Inferior parietal cortex (tissue), 1 donor: ENCODE measurements around the gene ZNF280C.
A peak's percentile ranks its signal among the peaks of the same experiment; 100 is the strongest.
"Not testable (repeated sequence)": the region's sequence is repeated elsewhere in the genome, so short reads cannot be mapped to it uniquely, and the experiment has no call there.

Experiments
- DNase-seq: peaks from one replicate; pipeline ENCODE4 v3.0.0-alpha.2; 2016; ENCODE audit errors: extremely low spot score

Gene ZNF280C

GRCh38 chrX:130268449-130269170 is at the start of gene ZNF280C:
Gene ZNF280C, minus strand, starts transcription at chrX:130268899. Its CDS starts 8,450 bp downstream, at chrX:130260449.
- DNase-seq = peak; percentile 80

- no peak for DNase-seq
Observed at GRCh38 chrX:130304587-130305368, 36.1 kb upstream of the ZNF280C start.

GRCh38 chrX:130301977-130302376 is 33.3 kb upstream of the ZNF280C start:
- DNase-seq = no peak

GRCh38 chrX:130301405-130301804 is 32.7 kb upstream of the ZNF280C start:
- DNase-seq = no peak

- no peak for DNase-seq
Observed at GRCh38 chrX:130300010-130300282, 31.2 kb upstream of the ZNF280C start.

GRCh38 chrX:130299279-130300009 is 30.7 kb upstream of the ZNF280C start:
- DNase-seq = no peak

GRCh38 chrX:130296743-130297142 is 28.0 kb upstream of the ZNF280C start:
- DNase-seq = no peak

GRCh38 chrX:130296297-130296678 is 27.6 kb upstream of the ZNF280C start:
- no peak for DNase-seq

GRCh38 chrX:130295519-130296296 is 27.0 kb upstream of the ZNF280C start:
- no peak for DNase-seq

- no peak for DNase-seq
Observed at GRCh38 chrX:130287071-130287770, 18.5 kb upstream of the ZNF280C start.

GRCh38 chrX:130285710-130286109 is 17.0 kb upstream of the ZNF280C start:
- DNase-seq = no peak

GRCh38 chrX:130285069-130285620 is 16.4 kb upstream of the ZNF280C start:
- no peak for DNase-seq

- no peak for DNase-seq
Observed at GRCh38 chrX:130282151-130282550, 13.5 kb upstream of the ZNF280C start.

- no peak for DNase-seq
Observed at GRCh38 chrX:130280901-130281300, 12.2 kb upstream of the ZNF280C start.

GRCh38 chrX:130272253-130272652 is 3.6 kb upstream of the ZNF280C start:
- not testable (repeated sequence) for DNase-seq

GRCh38 chrX:130269391-130269790 is 692 bp upstream of the ZNF280C start:
- DNase-seq = not testable (repeated sequence)

GRCh38 chrX:130267956-130268448 is 697 bp downstream of the ZNF280C start:
- DNase-seq = peak; percentile 3

GRCh38 chrX:130264573-130264972 is 4.1 kb downstream of the ZNF280C start:
- no peak for DNase-seq

GRCh38 chrX:130263016-130263415 is 5.7 kb downstream of the ZNF280C start:
- DNase-seq = no peak

GRCh38 chrX:130262231-130262630 is 6.5 kb downstream of the ZNF280C start:
- no peak for DNase-seq
